Psoas muscle (tissue), 8 donors: ENCODE results near the gene NPLOC4. TPM values are rescaled to one million over a fixed set of nuclear protein-coding genes. Genes with fewer than 3 reads are reported as not detected.

Source experiments
- ATAC-seq, 4 donors: fragments of 200-7000 bp; cut with Tn5 transposase; one replicate each; pipeline ENCODE4 v1.9.1; 2020; ENCODE audit warnings: moderate library complexity in 3 of 4, mild to moderate bottlenecking in 2 of 4
- DNase-seq, 2 donors: peaks; one replicate each; pipeline ENCODE4 v3.0.0-alpha.2; 2020
- H3K27ac ChIP-seq: fragments of 200-600 bp; one replicate; pipeline ENCODE4 v1.8.0; 2022
- H3K27me3 ChIP-seq, 3 donors: fragments of 200-600 bp in 1 of 3; one replicate each; pipeline versions ENCODE4 v1.6.1 to v1.8.0; 2013 to 2022; ENCODE audit warnings: low read length in 2 of 3, mild to moderate bottlenecking in 2 of 3, moderate library complexity in 1 of 3; ENCODE audit not compliant: insufficient read depth in 3 of 3
- H3K36me3 ChIP-seq, 2 donors: fragments of 200-600 bp in 1 of 2; one replicate each; pipeline versions ENCODE4 v1.6.1 to v1.8.0; 2013 to 2022; ENCODE audit warnings: low read depth in 1 of 2, mild to moderate bottlenecking in 1 of 2, moderate library complexity in 1 of 2; ENCODE audit not compliant: insufficient read depth in 1 of 2
- H3K4me1 ChIP-seq: fragments of 200-600 bp; one replicate; pipeline ENCODE4 v1.8.0; 2022
- H3K4me3 ChIP-seq: fragments of 200-600 bp; one replicate; pipeline ENCODE4 v1.8.0; 2022; ENCODE audit warnings: mild to moderate bottlenecking
- H3K9me3 ChIP-seq: fragments of 200-600 bp; one replicate; pipeline ENCODE4 v1.8.0; 2022
- CTCF ChIP-seq: fragments of 200-600 bp; IDR thresholded peaks from one replicate; pipeline ENCODE4 v1.8.0; 2022; ENCODE audit warnings: antibody characterized with exemption
- WGBS, 3 donors: extraction: QIAGEN DNeasy Blood & Tissue Kit; methylation state at CpG; one replicate each; pipeline versions ENCODE4 v1.1.6 to v1.1.7; 2013; 5-methylcytosine and 5-hydroxymethylcytosine counted together
- intact Hi-C, 2 donors: fragments of 100-400 bp; cut with DNase I; formaldehyde crosslinking; loops; one replicate each; pipeline versions ENCODE4 v1.11.0 to v1.14.2; 2022
- polyA plus RNA-seq, 3 donors: library from polyadenylated mRNA; stranded (reverse); fragments of 200-250 nt; gene quantifications; one replicate each; pipeline ENCODE4 v1.2.3, GENCODE V29; 2013
- total RNA-seq, 4 donors: library from RNA; stranded (reverse); fragmentation: NEBNext Ultra II Directional in 2 of 4; extraction: Animal tissue kit (Norgen Biotek cat#: 25700) in 2 of 4; gene quantifications; one replicate each; pipeline versions ENCODE4 v1.2.1 to v1.2.4, GENCODE V29; 2021 to 2023
- donor health status: healthy with polysubstance abuse.
- donor health status: DM: no; HTN: no; CAD: no; lungs with moderate emphysema.
- donor health status: Bipolar disorder and iron deficiency.
- donor health status: healthy.
- donor health status: DM: yes; HTN: yes; CAD: no.
- donor health status: DM: no; HTN: no; CAD: no.
- donor health status: DM: no; HTN: no; CAD: no.
- donor health status: DM: yes; HTN: yes; CAD: no.

Gene NPLOC4
- total and polyA plus RNA-seq, 7 donors, result 87.3 to 414 (median 204) TPM

DNA sequence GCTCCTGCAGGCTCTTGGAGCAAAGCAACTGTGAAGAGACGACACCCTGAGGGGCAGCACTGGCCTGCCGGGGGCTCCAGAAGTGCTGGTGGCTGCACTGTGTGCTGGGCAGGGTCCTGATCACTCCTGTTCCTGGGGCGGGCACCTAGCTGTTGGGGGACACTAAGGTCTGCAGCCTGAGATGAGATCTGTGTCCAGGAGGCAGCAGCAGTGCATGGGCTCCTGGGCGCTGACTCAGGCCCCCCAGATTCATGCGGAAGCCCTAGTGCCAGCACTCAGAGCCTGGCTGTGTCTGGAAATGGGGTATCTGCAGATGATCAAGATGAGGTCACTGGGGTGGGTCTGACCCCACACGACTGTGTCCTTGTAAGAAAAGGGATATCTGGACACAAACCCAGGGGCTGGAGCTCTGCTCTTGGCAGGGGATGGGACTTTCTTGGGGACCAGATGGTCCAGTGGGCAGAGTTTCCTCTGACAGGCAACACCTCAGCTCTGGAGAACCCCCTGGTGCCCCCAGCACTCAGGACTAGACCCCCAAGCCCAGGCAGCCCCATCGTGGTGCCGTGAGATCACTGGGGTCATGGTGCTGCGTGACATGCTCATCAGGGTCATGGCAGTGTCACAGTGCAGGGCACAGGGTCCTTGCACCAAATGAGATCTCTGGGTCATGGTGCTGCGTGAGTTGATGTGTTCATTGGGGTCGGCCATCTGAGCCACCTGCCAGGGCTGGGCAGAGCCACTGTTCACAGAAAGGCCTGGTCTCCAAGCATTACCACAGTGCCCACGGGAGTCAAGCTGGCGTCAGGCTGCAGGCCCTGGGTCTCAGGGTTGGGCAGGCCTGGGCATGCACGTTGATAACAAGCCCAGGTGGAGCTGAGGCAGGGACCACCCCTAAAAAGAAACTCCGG lies 94.2 kb downstream of the NPLOC4 start:
- Histone ChIP-seq H3K27me3 (no peaks in the 10 kb centered on the region), H3K9me3 (no peaks in the 10 kb centered on the region), H3K27ac (no peak overlapping the region), H3K36me3 (peaks cover 12 to 79% of the 10 kb centered on the region in 2 donors), H3K4me1 (peaks cover 6% of the 10 kb centered on the region), H3K4me3 (no peak overlapping the region)
- TF ChIP-seq CTCF, result no peak
- ATAC-seq, result no peak
- DNase-seq, result no peak
- WGBS, 3 donors, result 79 to 86% (median 86%) methylated on average over 15 of the region's 15 CpGs
- intact Hi-C loops, result no loop called here

- intact Hi-C loops, result no loop called here
- Histone ChIP-seq H3K4me3 (no peak overlapping the region), H3K4me1 (peaks cover 15% of the 10 kb centered on the region), H3K9me3 (no peaks in the 10 kb centered on the region), H3K27me3 (peaks cover 0 to 14% (median 6%) of the 10 kb centered on the region in 3 donors), H3K27ac (no peak overlapping the region), H3K36me3 (peaks cover 12 to 64% of the 10 kb centered on the region in 2 donors)
- 93 to 99% (median 96%) methylated on average over 9 to 17 of the region's 17 CpGs for WGBS, 3 donors
- ATAC-seq (no peak), DNase-seq (no peak)
- TF ChIP-seq CTCF, result no peak
These were observed 95.8 kb downstream of the NPLOC4 start for GRCh38 chr17:81541123-81541522.

DNA sequence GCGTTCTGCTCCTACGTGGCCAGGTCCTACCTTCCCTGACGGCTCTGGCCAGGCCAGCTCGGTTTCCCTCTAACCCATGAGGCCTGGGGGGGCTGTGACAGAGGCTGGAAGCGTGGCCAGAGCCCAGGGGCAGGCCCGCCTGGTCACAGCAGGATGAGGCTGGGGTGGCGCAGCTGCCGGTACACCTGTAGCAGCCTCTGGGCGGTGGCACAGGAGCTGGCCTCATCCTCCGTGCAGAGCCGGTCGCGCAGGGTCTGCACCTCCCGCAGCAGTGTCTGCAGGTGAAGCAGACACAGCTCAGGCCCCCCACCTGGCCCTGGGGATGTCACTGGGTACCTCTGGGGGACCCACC lies 96.3 kb downstream of the NPLOC4 start:
- no peak for DNase-seq

GRCh38 chr17:81539961-81540675 lies 96.8 kb downstream of the NPLOC4 start:
- Histone ChIP-seq H3K36me3 (peaks cover 12 to 53% of the 10 kb centered on the region in 2 donors), H3K27ac (no peak overlapping the region)
- 95 to 97% (median 95%) methylated on average over 26 to 28 of the region's 28 CpGs for WGBS, 3 donors

More for the DNA sequence above, 96.3 kb downstream of the NPLOC4 start:
- Histone ChIP-seq H3K9me3 (no peaks in the 10 kb centered on the region), H3K4me3 (no peak overlapping the region), H3K27ac (no peak overlapping the region), H3K4me1 (peaks cover 15% of the 10 kb centered on the region), H3K36me3 (peaks cover 12 to 59% of the 10 kb centered on the region in 2 donors), H3K27me3 (peaks cover 0 to 19% (median 8%) of the 10 kb centered on the region in 3 donors)
- 95 to 98% (median 96%) methylated on average over 14 of the region's 14 CpGs for WGBS, 3 donors
- no peak for TF ChIP-seq CTCF
- intact Hi-C loops, result no loop called here
- no peak for ATAC-seq

More at GRCh38 chr17:81539961-81540675, 96.8 kb downstream of the NPLOC4 start:
- TF ChIP-seq CTCF, result no peak
- Histone ChIP-seq H3K4me1 (peaks cover 15% of the 10 kb centered on the region), H3K27me3 (peaks cover 0 to 19% (median 8%) of the 10 kb centered on the region in 3 donors), H3K4me3 (no peak overlapping the region), H3K9me3 (no peaks in the 10 kb centered on the region)
- intact Hi-C loops, result loop anchor here (5.0 to 10.0 kb wide), 2 partner anchors 395 to 398 kb away; no protein-coding TSS in a partner anchor
- ATAC-seq (no peak), DNase-seq (no peak)
